GM18861 (cell line): ENCODE measurements around the gene GPT2.

ENCODE experiments used
- ATAC-seq: cut with Tn5 transposase; IDR thresholded peaks from one replicate; pipeline ENCODE4 v1.9.1; 2021; ENCODE audit not compliant: unreplicated experiment

GPT2 gene, protein sequence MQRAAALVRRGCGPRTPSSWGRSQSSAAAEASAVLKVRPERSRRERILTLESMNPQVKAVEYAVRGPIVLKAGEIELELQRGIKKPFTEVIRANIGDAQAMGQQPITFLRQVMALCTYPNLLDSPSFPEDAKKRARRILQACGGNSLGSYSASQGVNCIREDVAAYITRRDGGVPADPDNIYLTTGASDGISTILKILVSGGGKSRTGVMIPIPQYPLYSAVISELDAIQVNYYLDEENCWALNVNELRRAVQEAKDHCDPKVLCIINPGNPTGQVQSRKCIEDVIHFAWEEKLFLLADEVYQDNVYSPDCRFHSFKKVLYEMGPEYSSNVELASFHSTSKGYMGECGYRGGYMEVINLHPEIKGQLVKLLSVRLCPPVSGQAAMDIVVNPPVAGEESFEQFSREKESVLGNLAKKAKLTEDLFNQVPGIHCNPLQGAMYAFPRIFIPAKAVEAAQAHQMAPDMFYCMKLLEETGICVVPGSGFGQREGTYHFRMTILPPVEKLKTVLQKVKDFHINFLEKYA

DNA sequence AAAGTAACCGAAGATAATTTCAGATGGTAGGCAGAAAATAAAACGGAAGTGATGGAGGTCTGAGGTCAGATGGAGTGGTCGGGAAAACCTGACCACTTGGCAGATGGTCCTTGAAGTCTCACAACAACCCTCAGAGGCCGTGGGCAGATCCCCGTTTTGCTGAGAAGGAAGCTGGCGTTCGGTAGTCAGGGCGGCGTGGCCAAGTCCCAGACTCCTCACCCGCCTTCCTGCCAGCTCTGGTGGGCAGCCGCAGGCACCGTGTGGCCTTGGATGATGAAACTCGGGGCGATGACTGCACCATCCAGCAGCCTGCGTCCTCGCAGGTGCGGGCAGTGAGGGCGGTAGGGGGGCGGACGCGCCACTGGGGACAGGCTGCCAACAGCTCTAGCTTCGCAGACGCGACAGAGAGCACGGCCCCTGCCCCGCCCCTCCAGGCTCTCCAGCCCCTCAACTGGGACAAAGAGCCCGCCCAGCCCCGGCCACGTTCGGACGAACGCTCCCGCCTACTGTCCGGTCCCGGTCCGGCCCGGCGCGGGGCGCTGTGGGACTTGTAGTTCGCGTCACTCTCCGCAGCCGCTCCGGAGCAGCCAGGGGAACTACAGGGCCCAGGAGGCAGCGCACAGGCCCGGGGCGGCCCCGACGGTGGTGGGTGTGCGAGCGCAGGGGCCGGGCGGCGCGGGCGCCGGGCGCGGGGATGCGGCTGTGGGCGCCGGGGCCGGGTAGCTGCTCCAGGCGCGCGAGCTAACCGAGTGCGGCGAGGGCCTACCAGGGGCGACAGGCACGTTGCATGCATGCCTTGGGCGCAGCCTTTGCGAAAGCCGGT is at the start of gene GPT2:
GPT2 (plus strand) TSS at position 673 of the 823 bp plus-strand sequence. CDS start 354 bp downstream, outside the sequence.
- peak; percentile 97 for ATAC-seq

DNA sequence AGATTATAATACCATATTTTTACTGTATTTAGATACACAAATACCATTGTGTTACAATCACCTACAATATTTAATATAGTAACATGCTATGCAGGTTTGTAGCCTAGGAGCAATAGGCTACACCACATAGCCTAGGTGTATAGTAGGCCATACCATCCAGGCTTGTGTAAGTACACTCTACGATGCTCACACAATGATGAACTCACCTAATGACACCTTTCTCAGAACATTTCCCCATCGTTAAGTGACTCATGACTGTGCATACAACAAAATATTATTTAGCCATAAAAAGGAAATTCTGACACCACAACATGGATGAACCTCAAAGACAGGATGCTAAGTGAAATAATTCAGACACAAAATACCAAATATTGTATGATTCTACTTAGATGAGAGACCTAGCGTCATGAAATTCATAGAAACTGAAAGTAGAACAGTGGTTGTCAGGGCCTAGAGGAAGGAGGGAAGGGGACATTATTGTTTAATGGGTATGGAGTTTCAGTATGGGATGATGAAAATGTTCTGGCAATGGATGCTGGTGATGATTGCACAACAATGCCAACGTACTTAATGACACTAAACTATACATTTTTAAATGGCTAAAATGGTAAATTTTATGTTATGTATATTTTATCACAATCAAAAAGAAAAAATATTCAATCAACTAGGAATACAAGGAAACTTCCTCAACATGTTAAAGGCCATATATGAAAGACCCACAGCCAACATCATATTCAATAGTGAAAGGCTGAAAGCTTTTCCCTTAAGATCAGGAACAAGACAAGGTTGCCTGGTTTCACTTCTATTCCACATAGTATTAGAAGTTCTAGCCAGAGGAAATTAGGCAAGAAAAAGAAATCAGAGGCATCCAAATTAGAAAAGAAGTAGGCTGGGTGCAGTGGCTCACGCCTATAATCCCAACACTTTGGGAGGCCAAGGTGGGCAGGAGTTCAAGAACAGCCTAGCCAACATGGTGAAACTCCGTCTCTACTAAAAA is 47.3 kb upstream of the GPT2 start:
- no peak for ATAC-seq

DNA sequence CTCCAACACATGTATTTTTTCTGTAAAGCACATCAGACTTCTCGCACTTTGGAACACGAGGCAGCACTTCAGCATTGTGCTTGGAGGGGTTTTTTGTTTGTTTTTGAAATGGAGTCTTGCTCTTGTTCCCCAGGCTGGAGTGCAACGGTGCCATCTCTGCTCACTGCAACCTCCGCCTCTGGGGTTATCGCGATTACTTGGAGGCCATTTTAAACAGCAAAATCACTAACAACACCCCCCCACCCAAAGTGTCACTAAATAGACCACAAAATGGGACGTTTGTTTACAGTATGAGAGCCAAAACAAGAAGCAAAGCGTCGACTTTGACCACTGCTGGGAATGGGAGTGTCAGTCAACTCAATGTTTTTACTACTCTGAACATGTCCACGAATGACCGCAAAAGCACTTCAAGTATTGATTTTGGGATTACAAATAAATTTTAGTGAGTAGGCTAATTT is 44.1 kb upstream of the GPT2 start:
- ATAC-seq, result no peak

DNA sequence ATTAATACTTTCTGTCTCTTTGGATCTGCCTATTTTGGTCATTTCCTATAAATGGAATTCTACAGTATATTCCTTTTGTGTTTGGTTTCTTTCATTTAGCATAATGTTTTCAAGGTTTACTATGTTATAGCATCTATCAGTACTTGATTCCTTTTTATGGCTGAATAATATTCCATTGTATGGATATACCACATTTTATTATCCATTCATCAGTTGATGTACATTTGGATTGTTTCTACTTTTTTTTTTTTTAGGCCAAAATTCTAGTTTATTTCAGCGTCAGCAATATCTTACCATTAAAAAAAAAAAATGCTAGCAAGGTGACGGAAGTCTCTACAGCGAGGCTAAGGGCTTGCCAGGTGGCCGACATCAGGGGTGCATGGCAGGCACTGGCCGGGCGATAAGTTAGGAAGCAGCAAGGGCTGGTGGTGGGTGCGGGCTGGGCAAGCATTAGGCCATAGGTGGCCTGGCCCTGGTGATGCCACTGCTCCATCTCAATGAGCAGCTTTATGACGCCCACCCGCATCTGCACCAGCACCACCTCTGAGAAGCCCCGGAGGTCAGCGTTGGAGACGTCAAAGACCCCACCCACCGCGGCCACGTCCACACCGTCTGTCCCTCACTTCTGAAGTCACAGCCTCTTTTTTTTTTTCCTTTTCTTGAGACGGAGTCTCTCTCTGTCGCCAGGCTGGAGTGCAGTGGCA is 41.8 kb upstream of the GPT2 start:
- no peak for ATAC-seq

DNA sequence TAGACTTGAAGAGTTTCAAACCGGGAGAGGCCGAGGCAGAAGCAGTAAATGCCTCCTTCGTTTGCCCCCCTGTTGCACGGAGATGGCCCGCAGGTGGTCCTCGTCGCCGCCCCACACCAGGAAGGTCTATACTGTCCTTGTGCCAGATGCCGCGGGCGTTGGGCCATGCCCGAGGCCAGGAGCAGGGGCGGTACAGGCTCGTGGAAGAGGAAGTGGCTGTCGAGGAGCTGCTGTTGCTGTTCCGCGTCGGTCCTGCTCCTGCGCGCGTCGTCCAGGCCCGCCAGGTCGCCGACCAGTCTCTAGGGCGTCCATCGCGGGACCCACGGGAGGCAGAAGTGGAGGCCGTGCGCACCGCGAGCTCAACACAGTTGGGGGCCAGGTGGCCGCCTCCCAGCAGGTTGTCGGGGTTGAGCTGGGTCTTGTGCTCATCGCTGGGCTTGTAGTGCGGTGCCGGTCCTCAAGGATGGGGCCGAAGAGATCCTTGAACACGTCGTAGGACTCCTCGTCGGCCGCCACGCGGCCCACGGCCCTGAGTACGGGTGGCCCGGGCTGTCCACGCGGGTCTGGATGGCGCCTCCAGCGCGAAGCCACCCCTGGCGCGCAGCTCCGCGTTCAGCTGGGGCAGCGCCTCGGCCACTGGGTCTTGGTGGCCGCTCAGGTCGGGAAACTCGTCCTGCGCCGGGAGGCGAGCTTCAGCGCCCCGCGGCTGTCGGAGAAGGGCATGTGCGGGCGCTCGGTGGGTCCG is 40.1 kb upstream of the GPT2 start:
- ATAC-seq, result no peak

DNA sequence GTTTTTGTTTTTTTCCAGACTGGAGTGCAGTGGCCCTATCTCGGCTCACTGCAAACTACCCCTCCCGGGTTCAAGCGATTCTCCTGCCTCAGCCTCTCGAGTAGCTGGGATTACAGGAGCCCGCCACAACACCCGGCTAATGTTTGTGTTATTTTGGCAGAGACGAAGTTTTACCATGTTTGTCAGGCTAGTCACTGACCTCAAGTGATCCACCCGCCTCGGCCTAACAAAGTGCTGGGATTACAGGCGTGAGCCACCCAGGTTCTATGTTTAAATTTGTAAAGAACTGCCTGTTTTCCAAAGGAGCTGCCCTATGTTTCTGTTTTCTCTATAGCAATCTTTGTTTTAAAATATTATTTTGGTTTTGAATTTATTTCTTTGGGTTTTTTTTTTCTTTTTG is 39.4 kb upstream of the GPT2 start:
- no peak for ATAC-seq

DNA sequence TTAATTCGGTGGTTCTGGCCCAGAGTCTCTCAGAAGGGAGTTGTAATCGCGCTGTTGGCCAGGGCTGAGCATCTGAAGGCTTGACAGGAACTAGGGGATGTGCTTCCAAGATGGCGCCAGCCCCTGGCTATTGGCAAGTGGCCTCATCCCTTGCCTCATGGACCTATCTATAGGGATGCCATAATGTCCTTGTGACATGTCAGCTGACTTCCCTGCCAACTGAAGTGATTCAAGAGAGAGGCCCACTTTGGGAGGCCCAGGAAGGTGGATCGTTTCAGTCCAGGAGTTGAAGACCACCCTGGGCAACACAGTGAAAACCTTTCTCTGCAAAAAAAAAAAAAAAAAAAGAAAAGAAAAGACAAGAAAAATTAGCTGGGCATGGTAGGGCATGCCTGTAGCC is 38.2 kb upstream of the GPT2 start:
- no peak for ATAC-seq

DNA sequence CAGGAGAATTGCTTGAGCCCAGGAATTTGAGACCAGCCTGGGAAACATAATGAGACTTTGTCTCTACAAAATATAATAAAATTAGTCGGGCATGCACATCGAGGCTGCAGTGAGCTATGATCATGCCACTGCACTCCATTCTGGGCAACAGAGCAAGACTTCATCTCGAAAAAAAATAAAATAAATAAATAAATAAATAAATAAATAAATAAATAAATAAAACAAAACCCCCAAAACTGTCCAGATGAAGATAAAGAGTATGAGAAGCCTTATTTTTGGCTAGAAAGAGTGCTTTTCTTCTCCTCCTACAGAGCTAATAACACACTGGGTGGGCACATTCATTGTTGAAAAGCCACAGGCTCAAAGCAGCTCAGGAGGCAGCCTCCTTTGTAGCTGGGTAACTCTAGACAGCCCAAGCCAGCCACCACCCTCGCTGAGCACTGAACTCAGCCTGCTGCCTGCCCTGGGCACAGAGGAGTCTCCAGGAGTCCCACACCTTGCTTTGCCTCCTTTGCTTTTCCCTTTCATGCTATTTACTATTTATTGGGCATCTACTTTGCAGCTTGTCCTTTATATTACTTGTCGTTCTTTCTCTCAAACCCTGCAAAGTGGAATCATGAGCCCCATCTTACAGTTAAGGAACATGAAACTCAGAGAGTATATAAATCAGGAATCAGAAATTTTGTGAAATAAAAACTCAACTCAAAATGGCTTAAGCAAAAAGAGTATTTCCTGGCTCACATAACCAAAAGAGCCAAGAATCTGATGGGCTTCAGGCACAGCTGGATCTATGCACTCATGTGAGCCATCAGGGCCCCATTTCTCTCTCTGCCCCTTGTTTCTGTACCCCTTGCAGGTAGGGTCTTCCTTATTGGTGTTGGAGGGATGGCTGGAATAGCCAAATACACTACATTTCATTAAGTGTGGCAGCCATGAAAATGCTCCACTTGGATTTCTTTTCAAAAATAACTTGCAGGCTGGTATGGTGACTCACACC is 35.1 kb upstream of the GPT2 start:
- no peak for ATAC-seq

DNA sequence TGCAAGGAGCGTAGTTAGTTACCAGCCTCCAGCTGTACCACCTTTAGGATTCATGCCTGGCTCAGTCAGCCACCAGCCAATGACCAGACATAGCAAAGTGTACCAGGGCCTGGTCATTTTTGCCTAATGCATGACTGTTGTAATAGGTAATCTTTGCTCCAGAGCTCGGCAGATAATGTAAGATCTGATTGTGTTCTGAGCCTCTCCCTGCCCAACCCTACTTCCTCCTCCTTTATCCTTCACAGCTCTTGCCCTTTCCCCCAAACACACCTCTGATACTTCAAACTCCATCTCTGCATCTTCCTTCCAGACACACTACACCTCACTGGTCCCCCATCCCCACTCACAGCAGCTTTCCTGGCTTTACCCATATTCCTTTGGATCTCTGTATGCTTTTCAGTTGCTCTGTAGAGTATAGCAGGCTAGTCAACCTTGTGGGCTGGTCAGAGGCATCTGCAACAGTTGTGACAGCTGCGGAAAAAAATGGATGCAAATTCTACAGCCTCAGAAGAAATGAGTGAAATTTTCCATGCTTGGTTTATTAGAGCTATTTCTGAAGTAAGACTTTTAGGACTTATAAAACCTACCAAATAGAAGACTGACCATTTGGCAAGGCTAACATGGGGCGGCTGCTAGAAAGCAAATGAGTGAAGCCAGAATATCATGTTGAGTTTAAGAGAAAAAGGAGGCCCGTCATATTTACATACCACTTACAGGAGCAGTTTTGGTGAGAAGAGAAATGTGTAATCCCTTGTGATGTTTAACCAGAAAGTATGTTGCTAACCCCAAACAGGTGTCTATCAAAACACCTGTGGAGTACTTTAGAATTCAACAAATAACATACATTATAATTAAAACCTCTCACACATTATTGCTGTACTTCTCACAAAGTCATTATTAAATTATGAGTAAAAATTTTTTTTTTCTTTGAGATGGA is 33.3 kb upstream of the GPT2 start:
- ATAC-seq, result peak; percentile 60

DNA sequence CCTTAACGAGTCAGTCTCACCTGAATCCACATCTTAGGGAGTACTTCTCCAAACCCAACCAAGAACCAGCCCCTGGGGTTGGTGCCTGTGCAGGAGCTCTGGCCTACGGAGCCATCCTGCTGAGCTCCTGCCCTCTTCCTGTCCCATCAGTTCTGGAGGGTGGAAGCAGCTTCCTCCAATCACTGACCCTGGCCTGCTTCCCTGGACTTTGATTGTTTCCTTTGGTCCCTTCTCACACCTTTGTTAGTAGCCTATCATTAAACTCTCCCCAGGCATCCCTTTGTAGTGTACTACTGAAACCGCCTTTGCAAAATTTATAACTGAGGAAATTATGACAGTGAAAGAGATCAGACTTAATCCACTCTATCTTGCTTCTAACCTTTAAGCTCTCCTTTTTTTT is 32.0 kb upstream of the GPT2 start:
- no peak for ATAC-seq

DNA sequence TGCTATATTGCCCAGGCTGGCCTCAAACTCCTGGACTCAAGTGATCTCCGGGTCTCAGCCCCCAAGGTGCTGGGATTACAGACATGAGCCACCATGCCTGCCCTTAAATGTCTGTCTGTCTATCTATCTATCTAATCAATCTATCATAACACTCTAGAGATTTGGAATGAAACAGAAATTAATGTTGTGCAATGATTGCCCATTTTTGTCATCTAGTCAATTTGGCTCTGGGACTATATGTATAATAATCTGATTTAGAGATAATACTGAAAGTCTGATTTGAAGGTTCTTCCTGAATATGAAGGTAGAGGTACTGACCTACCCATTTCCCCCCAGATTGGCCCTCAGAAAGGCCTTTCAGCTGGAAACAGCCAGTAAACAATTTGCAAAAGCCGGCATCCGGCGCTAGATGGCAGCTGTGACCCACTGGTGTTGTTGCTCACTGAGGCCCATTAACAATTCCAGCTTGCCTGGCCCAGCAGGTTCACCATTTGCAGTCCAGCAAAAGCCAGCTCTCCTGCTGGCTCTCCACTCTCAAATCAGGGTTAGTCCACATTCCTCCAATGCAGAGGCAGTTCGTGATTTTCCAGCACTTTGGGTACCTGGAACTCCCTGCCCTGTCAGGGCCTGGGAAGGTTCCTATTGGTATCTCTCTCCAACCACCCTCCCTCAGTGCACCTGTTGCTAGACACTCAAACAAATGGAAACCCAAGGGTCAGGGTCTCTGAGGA is 30.3 kb upstream of the GPT2 start:
- no peak for ATAC-seq

DNA sequence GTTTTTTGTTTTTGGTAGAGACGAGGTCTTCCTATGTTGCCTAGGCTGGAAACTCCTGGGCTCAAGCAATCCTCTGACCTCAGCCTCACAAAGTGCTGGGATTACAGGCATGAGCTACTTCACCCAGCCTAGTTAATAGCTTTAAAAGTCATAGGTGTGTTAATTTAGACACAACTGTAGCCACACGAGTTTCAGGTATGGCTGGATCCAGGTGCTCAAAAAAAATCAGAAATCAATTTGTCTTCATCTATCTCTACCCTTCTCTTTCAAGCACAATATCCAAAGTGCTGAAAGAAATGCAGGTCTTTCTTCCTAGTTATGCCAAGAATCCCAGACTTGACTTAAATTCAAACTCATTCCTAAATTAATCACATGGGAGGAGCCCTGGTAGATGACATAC is 29.3 kb upstream of the GPT2 start:
- no peak for ATAC-seq

DNA sequence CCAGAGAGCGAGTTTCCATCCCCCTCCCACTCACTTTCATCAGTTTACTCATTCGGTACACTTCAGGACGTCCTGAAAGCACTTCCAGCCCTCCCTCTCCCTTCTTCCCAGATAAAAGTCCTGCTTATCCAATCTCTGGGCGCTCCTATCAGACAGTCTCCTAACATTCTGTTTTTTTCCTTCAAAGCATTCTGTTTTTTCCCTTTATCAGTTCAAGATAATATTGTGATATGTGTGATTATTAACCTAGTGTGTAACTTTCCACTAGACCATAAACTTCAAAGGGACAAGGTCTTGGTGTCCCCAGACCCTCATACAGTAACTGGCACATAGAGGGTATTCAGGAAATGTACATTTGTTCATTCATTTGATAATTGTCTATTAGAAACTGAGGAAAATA is 28.8 kb upstream of the GPT2 start:
- ATAC-seq, result no peak

DNA sequence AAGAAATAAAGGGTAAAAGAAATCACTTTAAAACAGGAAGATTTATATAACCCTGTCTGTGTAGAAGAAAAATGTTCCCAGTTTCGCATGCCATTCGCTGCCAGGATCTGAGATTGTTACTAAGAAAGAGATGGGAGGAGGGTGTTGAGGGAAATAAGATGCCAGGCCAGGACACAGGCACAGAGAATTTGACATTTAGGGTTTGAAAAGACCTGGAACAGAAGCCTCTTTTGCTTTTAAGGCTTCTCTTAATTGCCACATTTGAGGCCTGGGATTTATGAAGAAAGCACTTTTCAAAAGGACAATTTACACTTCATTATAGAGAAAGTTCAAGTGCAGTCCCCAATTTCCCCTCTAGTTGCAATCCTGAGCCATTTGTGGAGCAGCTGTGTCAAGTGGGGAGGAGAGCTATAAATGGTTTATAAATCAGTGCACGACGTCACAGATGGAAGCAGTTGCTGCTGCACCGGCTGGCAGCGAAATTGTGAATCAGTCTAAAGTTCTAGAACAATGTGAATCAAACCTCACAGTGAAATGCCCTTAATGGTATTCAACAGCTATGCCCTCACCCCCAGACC is 26.7 kb upstream of the GPT2 start:
- no peak for ATAC-seq

DNA sequence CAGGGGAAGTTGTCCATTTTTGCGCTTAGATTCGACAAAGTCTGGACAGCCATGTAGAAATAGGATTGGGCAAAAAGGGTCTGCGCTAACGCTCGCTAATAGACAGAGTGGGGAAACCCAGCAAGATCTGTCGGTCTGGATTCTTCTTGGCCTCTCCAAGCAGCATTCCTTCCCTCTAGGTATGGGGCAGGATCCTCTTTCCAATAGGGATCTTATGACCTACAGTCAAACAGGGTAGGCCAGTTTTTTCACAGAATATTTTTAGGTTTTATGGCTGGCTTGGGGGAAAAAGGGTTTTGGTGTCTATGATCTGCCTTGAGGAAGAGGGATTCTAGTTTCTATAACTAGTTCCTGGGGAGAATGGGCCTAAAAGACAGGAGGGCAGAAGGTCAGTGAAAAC is 26.0 kb upstream of the GPT2 start:
- ATAC-seq, result no peak

DNA sequence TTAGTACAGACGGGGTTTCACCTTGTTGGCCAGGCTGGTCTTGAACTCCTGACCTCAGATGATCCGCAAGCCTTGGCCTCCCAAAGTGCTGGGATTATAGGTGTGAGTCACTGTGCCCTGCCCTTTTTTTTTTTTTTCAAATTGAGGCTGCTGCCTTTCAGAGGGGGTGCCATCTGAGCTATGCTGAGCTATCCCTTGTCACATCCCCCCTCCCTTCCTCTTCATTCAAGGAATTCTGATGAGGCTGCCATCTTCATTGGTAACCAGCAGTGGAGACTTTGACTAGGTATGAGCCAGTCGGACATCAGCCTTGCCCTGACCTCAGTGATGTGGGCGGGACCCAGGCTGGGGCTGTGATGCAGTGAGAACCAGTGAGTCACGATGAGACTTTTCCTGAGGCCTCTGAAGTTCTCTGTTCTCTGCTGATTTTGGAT is 24.4 kb upstream of the GPT2 start:
- no peak for ATAC-seq
